GM10266 (cell line): ENCODE results near the gene TGIF1.

Experiments used
- DNase-seq: peaks from one replicate; pipeline ENCODE4 v3.0.0; 2012; ENCODE audit errors: extremely low spot score
- TF ChIP-seq, protein P1 (sequence below): IDR thresholded peaks from 2 replicates; pipeline ENCODE4 v1.5.1; 2012; ENCODE audit warnings: mild to moderate bottlenecking, low read depth; ENCODE audit not compliant: control insufficient read depth, insufficient read depth; ENCODE audit errors: missing control alignments

Gene TGIF1

DNA sequence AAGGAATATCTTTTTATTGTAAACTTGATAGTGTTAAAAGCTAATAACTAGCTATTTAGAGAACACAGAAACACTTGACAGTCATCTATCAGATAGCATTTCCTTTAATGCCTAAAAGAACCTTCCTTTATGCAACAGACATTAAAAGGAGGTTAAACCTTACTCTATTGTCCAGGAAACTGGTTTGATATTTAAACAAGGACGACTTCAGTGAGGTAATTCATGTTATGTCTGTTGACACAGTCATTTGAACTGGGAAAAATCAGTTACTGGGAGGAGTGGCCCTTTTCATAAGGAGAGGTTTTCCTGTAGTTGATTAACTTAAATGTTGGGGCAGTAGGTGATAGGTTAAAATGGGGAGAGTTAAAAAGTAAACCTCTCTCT lies 6.7 kb downstream of the TGIF1 start:
- no peak for DNase-seq
- TF ChIP-seq, protein P1, sequence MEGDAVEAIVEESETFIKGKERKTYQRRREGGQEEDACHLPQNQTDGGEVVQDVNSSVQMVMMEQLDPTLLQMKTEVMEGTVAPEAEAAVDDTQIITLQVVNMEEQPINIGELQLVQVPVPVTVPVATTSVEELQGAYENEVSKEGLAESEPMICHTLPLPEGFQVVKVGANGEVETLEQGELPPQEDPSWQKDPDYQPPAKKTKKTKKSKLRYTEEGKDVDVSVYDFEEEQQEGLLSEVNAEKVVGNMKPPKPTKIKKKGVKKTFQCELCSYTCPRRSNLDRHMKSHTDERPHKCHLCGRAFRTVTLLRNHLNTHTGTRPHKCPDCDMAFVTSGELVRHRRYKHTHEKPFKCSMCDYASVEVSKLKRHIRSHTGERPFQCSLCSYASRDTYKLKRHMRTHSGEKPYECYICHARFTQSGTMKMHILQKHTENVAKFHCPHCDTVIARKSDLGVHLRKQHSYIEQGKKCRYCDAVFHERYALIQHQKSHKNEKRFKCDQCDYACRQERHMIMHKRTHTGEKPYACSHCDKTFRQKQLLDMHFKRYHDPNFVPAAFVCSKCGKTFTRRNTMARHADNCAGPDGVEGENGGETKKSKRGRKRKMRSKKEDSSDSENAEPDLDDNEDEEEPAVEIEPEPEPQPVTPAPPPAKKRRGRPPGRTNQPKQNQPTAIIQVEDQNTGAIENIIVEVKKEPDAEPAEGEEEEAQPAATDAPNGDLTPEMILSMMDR: no peak

DNA sequence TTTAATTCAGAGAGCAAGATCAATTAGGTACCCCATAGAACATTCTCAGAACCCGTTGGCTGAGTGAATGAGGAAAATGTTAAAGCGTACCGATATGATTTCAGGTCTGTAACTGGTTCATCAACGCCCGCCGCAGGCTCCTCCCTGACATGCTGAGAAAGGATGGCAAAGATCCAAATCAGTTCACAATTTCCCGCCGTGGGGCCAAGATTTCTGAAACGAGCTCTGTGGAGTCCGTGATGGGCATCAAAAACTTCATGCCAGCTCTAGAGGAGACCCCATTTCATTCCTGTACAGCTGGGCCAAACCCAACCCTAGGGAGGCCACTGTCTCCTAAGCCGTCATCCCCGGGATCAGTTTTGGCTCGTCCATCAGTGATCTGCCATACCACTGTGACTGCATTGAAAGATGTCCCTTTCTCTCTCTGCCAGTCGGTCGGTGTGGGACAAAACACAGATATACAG lies 7.3 kb downstream of the TGIF1 start:
- TF ChIP-seq, protein P1: no peak
- no peak for DNase-seq

DNA sequence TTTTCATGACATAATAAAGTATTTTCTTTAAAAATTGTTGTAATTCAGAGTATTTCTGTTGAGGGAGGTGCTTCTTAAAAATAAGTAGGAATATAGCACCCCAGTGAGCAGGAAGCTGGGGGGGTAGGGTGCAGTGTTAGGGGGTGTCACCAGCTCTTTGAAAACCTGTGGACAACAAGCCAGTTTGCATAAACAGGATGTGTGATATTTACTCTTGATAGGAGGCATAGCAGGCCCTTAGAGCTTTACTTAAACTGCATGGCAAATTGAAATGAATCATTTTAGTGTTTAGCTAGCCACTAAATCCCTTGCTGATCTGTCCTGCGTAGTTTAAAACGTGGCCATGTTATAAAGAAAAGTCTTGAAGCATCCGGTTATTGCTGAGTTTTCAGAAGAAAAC lies 8.4 kb downstream of the TGIF1 start:
- DNase-seq: no peak
- TF ChIP-seq, protein P1: no peak

DNA sequence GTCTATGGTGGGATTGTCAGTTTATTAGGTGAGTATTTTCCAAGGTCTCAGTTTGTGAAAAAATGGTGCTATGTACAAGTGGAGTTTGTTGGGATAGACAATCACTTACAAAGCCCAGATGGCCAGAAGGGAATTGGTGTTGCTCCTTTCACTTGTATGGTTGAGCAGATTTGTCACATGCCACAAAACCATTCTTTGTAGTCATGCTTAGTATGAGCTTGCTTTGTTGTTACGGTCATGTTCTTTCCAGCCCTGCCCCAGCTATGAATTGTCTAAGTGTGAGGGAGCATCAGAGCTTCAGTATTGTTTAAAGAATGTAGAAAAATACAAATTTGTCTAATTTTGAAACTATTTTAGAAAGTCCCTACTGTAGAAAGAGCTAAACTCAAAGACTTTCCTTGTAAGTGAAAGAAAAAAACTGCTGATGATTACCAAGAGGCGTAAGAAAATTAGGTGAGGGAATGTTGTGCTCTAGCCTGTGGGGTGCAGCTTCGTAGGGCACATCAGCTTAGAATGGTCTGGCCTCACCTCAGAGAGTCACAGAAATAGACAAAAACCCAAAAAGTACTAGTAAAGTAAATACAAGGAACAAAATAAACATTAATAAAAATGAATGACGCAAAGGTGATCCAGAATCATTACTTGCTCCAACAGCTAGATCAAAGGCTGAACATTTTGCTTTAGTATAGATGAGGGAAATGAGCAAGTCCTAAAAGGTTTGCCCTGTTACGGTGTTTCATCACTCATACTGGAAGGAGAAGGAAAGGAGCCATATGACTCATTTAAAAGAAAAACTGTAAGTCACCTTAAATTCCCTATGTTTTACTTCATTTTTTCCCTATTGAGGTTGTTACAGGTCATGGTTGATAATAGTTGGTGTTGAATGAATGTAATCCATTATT lies 9.2 kb downstream of the TGIF1 start:
- no peak for DNase-seq
- TF ChIP-seq, protein P1: no peak

DNA sequence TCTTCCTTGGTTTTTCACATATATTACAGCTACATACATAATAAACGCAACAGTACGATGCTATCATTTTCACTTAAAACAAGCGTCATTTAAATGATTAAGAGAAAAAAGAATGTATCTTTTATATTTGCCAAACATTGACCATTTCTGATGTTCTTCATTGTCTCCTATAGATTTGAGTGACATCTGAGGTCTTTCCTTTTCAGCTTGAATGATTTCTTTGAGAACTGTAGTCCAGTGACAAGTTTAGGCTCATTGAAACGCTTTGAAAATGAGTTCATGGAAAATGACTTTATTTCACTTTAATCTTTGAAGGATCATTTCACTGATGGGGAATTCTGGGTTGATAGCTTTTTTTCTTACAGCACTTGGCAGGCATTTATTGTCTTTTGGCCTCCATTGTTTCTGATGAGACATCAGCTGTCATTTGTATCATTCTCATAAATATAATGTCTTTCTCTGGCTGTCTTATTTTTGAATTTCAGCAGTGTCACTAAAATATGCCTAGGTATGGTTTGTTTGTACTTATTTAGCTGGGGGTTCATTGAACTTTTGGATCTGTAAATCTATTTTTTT lies 10.9 kb downstream of the TGIF1 start:
- TF ChIP-seq, protein P1: no peak
- DNase-seq: no peak

DNA sequence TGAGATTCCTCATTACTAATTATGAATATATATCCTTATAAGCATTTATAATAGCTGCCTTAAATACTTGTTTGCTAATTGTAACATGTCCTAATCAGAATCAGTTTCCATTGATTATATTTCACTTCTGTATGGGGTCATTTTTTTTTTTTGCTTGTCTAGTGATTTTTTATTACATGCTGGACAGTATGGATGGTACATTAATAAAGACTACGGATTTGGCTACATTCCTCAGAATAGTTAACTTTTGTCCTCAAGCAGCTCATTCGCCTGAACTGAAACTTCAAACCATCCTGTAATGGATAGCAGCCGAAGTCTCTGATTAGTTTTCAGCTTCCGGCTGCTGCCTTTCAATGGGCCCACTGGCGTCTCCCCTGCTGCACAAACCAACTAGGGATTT lies 11.7 kb downstream of the TGIF1 start:
- no peak for DNase-seq
- TF ChIP-seq, protein P1: no peak

DNA sequence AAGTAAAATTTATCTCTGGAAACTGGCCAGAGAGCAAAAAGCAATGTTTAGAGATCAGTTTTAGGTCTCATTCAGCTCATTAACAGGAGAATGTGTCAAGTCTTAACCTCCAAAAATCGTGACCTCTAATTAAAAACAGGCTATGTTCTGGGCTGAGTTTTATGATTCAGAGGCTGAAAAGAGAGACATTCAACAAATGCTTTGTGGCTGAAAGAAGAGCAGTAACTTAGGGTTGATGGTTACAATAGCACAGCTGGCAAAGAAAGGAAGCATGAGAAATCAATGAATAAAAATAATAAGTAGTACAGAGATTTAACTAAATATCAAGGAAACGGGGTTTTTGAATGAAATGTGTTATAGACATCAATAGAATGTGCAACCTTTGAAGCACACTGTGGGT lies 13.1 kb downstream of the TGIF1 start:
- DNase-seq: no peak
- TF ChIP-seq, protein P1: no peak
